Body of pancreas (tissue), 4 donors: ENCODE results near the gene JMJD8. TPM values are rescaled to one million over a fixed set of nuclear protein-coding genes. Genes with fewer than 3 reads are reported as not detected.

Source experiments
- ATAC-seq: fragments of 150-250 bp; one replicate; pipeline ENCODE4 v1.9.1; 2016
- DNase-seq, 4 donors: peaks; one replicate each; pipeline ENCODE4 v3.0.0-alpha.2; 2019
- H3K27ac ChIP-seq, 4 donors: fragments of 200-600 bp; sonication (generic); 1 replicate in 3 of 4; 2 replicates in 1 of 4; pipeline versions ENCODE4 v1.5.1 to v1.6.1; 2016 to 2019; ENCODE audit warnings: mild to moderate bottlenecking in 1 of 4, mixed read lengths in 1 of 4, moderate library complexity in 1 of 4
- H3K27me3 ChIP-seq, 2 donors: fragments of 200-600 bp; sonication (generic); one replicate each; pipeline ENCODE4 v1.6.0; 2016; ENCODE audit warnings: mild to moderate bottlenecking in 1 of 2
- H3K36me3 ChIP-seq, 2 donors: fragments of 200-600 bp; sonication (generic); replicated peaks in 1 of 2; 2 replicates each; pipeline ENCODE4 v1.5.1; 2016; ENCODE audit warnings: low read depth in 2 of 2; ENCODE audit not compliant: insufficient read depth in 1 of 2
- H3K4me1 ChIP-seq: fragments of 200-600 bp; sonication (generic); one replicate; pipeline ENCODE4 v1.6.0; 2016
- H3K4me3 ChIP-seq, 2 donors: fragments of 200-600 bp; sonication (generic); 1 replicate in 1 of 2; 2 replicates in 1 of 2; pipeline ENCODE4 v1.5.1; 2016 to 2019
- H3K9me3 ChIP-seq, 3 donors: fragments of 200-600 bp; sonication (generic); 1 replicate in 2 of 3; 2 replicates in 1 of 3; pipeline ENCODE4 v1.5.1; 2016
- POLR2A ChIP-seq, 3 donors: fragments of 450-650 bp; IDR thresholded peaks; one replicate each; pipeline ENCODE4 v1.6.1; 2016; ENCODE audit warnings: antibody characterized with exemption in 3 of 3, mild to moderate bottlenecking in 2 of 3
- WGBS, 2 donors: methylation state at CpG; one replicate each; pipeline ENCODE4 v1.1.5; 2017; 5-methylcytosine and 5-hydroxymethylcytosine counted together
- intact Hi-C: fragments of 100-400 bp; cut with DNase I; formaldehyde crosslinking; loops from one replicate; pipeline ENCODE4 v1.15.1; 2023
- total RNA-seq, 2 donors: library from RNA; depleted of rRNA; stranded (reverse); fragments of >200 nt; gene quantifications; one replicate each; pipeline ENCODE4 v1.1.0, GENCODE V29; 2016
- TF ChIP-seq, protein P1 (sequence below), 7 experiments: fragments of 450-650 bp in 4 of 7; fragments of 200-600 bp in 3 of 7; sonication (generic) in 3 of 7; IDR thresholded peaks; one replicate each; pipeline ENCODE4 v1.5.1; 2016 to 2019; ENCODE audit warnings: antibody characterized with exemption in 7 of 7

The JMJD8 gene
- total RNA-seq, 2 donors from 2014 or later, result 49.5 to 128 TPM

GRCh38 chr16:662597-662996 is 21.5 kb downstream of the JMJD8 start:
- intact Hi-C loops, result no loop called here
- Histone ChIP-seq H3K4me3 (no peak overlapping the region), H3K36me3 (no peaks in the 10 kb centered on the region), H3K27me3 (no peaks in the 10 kb centered on the region), H3K4me1 (peaks cover 24% of the 10 kb centered on the region), H3K9me3 (no peaks in the 10 kb centered on the region), H3K27ac (peak overlapping the region in 1 of 4 donors; percentile 10)
- TF ChIP-seq POLR2A (IDR thresholded peaks at IDR 0.05), result no peak
- TF ChIP-seq, protein P1, sequence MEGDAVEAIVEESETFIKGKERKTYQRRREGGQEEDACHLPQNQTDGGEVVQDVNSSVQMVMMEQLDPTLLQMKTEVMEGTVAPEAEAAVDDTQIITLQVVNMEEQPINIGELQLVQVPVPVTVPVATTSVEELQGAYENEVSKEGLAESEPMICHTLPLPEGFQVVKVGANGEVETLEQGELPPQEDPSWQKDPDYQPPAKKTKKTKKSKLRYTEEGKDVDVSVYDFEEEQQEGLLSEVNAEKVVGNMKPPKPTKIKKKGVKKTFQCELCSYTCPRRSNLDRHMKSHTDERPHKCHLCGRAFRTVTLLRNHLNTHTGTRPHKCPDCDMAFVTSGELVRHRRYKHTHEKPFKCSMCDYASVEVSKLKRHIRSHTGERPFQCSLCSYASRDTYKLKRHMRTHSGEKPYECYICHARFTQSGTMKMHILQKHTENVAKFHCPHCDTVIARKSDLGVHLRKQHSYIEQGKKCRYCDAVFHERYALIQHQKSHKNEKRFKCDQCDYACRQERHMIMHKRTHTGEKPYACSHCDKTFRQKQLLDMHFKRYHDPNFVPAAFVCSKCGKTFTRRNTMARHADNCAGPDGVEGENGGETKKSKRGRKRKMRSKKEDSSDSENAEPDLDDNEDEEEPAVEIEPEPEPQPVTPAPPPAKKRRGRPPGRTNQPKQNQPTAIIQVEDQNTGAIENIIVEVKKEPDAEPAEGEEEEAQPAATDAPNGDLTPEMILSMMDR (IDR thresholded peaks at IDR 0.05), result no peak
- DNase-seq (no peak), ATAC-seq (no peak)
- 88 to 90% methylated on average over 6 to 21 of the region's 21 CpGs for WGBS, 2 donors

DNA sequence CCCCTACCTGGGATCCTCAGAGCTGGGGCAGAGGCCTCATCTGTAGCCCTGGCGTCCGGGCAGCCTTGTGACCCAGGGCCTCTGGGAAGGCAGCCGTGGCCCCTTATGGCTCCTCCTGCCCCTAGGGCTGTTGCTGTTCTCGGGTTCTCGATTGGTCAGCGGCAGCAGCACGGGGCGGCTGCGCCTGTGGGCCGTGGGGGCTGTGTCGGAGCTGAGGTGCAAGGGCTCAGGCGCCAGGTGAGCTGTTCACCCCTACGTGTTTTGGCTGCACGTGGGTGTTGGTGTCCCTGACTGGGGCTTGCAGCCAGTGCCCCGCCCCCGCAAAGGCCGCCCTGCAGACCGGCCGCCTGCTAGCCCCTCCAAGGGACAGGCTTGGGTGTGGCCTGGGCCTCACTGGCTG is 22.0 kb downstream of the JMJD8 start:
- WGBS, 2 donors, result 92% methylated on average over 19 of the region's 19 CpGs; no CpG with 5 or more reads in 1 of the 2 donors
- peak overlapping the region in 1 of 4 donors; percentile 78 for H3K27ac ChIP-seq
- no peaks in the 10 kb centered on the region for H3K27me3 ChIP-seq
- no peaks in the 10 kb centered on the region for H3K36me3 ChIP-seq
- ATAC-seq, result no peak
- peaks cover 19% of the 10 kb centered on the region for H3K4me1 ChIP-seq
- H3K4me3 ChIP-seq, result no peak overlapping the region
- intact Hi-C loops, result no loop called here
- TF ChIP-seq POLR2A (IDR thresholded peaks at IDR 0.05), result no peak
- TF ChIP-seq, protein P1 (IDR thresholded peaks at IDR 0.05), result no peak
- DNase-seq, result no peak
- no peaks in the 10 kb centered on the region for H3K9me3 ChIP-seq

- 0 to 30% methylated on average over 3 to 35 of the region's 35 CpGs for WGBS, 2 donors
- no peak overlapping the region for H3K4me3 ChIP-seq
- intact Hi-C loops, result no loop called here
- ATAC-seq (no peak), DNase-seq (peak in 1 of 4 donors; percentile 42)
- no peaks in the 10 kb centered on the region for H3K27me3 ChIP-seq
- H3K36me3 ChIP-seq, result no peaks in the 10 kb centered on the region
- H3K27ac ChIP-seq, result peak overlapping the region; percentile 30 to 80 (median 78)
- H3K9me3 ChIP-seq, result no peaks in the 10 kb centered on the region
- peaks cover 19% of the 10 kb centered on the region for H3K4me1 ChIP-seq
- TF ChIP-seq POLR2A (IDR thresholded peaks at IDR 0.05), result no peak
- TF ChIP-seq, protein P1 (IDR thresholded peaks at IDR 0.05), result no peak
These were observed 22.8 kb downstream of the JMJD8 start for GRCh38 chr16:661184-661821.

DNA sequence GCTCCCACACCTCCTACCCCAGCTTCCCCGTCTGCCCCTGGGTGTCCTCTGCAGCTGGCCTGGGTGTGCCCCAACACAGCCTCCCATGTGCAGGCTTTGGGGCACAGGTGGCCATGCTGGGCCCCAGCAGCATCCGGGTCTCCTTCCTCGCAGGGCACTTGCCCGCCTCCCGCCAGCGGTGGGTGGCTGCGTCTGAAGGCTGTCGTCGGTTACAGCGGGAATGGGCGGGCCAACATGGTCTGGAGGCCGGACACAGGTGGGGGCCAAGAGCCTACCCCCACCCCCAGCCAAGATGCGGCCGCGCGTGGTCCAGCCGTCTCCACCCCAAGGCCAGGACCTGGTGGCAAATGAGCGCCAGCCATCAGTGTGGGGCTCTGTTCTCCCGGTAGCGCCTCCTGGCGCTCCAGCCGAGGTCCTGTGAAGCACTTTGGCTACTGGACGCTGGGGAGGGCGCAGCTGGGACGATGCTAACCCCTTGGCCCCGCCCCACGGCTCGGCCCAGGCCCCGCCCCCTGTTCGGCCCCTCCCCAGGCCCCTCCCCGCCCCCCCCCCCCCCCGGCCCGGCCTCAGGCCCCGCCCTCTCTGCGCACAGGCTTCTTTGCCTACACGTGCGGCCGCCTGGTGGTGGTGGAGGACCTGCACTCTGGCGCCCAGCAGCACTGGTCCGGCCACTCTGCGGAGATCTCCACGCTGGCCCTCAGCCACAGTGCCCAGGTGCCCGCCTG is 23.5 kb downstream of the JMJD8 start:
- peak overlapping the region; percentile 71 to 82 (median 80) for H3K27ac ChIP-seq
- WGBS, 2 donors, result 18 to 20% methylated on average over 2 to 27 of the region's 43 CpGs
- DNase-seq, result peak; percentile 96 to 99 (median 98)
- ATAC-seq, result peak; percentile 88
- no peaks in the 10 kb centered on the region for H3K9me3 ChIP-seq
- TF ChIP-seq, protein P1 (IDR thresholded peaks at IDR 0.05), result peak; percentile 54 to 76 (median 67)
- TF ChIP-seq POLR2A (IDR thresholded peaks at IDR 0.05), result peak in 2 of 3 donors; percentile 42 to 52
- H3K4me3 ChIP-seq, result no peak overlapping the region
- H3K36me3 ChIP-seq, result no peaks in the 10 kb centered on the region
- intact Hi-C loops, result no loop called here
- no peaks in the 10 kb centered on the region for H3K27me3 ChIP-seq
- H3K4me1 ChIP-seq, result peaks cover 19% of the 10 kb centered on the region
